IMR-90 (cell line): ENCODE measurements around the gene NTRK3. TPM values are rescaled to one million over a fixed set of nuclear protein-coding genes. Genes with fewer than 3 reads are reported as not detected.
A peak's percentile ranks its signal among the peaks of the same experiment; 100 is the strongest.

Experiments
- ATAC-seq: fragments of 200-7000 bp; cut with Tn5 transposase; 2 replicates; pipeline ENCODE4 v1.9.1; 2020; ENCODE audit warnings: low read depth, mild to moderate bottlenecking, moderate library complexity
- BruUV-seq: library from RNA; stranded (reverse); fragments of 400-500 nt; replicated peaks from 2 replicates; lab custom pipeline; 2021; lab: Mats Ljungman, UMichigan
- CTCF ChIA-PET: fragments of 300-600 bp; formaldehyde crosslinking; extraction: SDS; loops from one replicate; lab custom pipeline; 2021; ENCODE audit warnings: antibody characterized with exemption; lab: Yijun Ruan, JAX
- POLR2A ChIA-PET: fragments of 300-600 bp; sonication (Branson Sonifier 250); formaldehyde crosslinking; loops from one replicate; lab custom pipeline; 2022; ENCODE audit warnings: antibody characterized with exemption; ENCODE audit not compliant: unreplicated experiment; lab: Charles Lee
- DNase-seq: peaks from one replicate; pipeline ENCODE4 v3.0.0; 2013
- H2AFZ ChIP-seq: replicated peaks from 2 replicates; pipeline ENCODE3; 2013; ENCODE audit warnings: low read length, mild to moderate bottlenecking; ENCODE audit not compliant: poor library complexity
- H2AK5ac ChIP-seq: 2 replicates; pipeline ENCODE4 v1.6.1; 2013; ENCODE audit warnings: low read depth, low read length, inconsistent platforms
- H2AK9ac ChIP-seq: replicated peaks from 2 replicates; pipeline ENCODE3; 2013; ENCODE audit warnings: mild to moderate bottlenecking, low read depth, low read length, moderate library complexity; ENCODE audit not compliant: poor library complexity
- H2BK120ac ChIP-seq: 2 replicates; pipeline ENCODE4 v1.6.1; 2013; ENCODE audit warnings: low read depth, low read length, inconsistent platforms
- H2BK15ac ChIP-seq: 3 replicates; pipeline ENCODE4 v1.6.1; 2013; ENCODE audit warnings: low read depth, low read length, inconsistent platforms
- H2BK20ac ChIP-seq: 2 replicates; pipeline ENCODE4 v1.6.1; 2013; ENCODE audit warnings: low read depth, mild to moderate bottlenecking, inconsistent platforms, low read length, moderate library complexity
- H2BK5ac ChIP-seq: 2 replicates; pipeline ENCODE4 v1.6.1; 2013; ENCODE audit warnings: mild to moderate bottlenecking, low read depth, low read length, inconsistent platforms; ENCODE audit not compliant: poor library complexity, severe bottlenecking
- H3K14ac ChIP-seq: replicated peaks from 2 replicates; pipeline ENCODE4 v1.6.1; 2013; ENCODE audit warnings: low read depth, low read length, inconsistent platforms
- H3K18ac ChIP-seq: 2 replicates; pipeline ENCODE4 v1.6.1; 2013; ENCODE audit warnings: low read depth, low read length, control low read depth
- H3K23ac ChIP-seq: 2 replicates; pipeline ENCODE4 v1.6.1; 2013; ENCODE audit warnings: low read depth, low read length, inconsistent platforms
- H3K27ac ChIP-seq: 2 replicates; pipeline ENCODE4 v1.5.1; 2013; ENCODE audit warnings: mild to moderate bottlenecking, control low read depth, low read length; ENCODE audit not compliant: insufficient read depth
- H3K27me3 ChIP-seq: 2 replicates; pipeline ENCODE4 v1.6.1; 2013; ENCODE audit warnings: low read length; ENCODE audit not compliant: control insufficient read depth, insufficient read depth
- H3K36me3 ChIP-seq: 2 replicates; pipeline ENCODE4 v1.6.1; 2013; ENCODE audit warnings: low read length, mixed read lengths; ENCODE audit not compliant: control insufficient read depth, insufficient read depth
- H3K4ac ChIP-seq: 2 replicates; pipeline ENCODE4 v1.6.1; 2013; ENCODE audit warnings: low read depth, low read length, inconsistent platforms
- H3K4me1 ChIP-seq: 2 replicates; pipeline ENCODE4 v1.6.1; 2013; ENCODE audit warnings: low read length, mixed read lengths; ENCODE audit not compliant: control insufficient read depth, insufficient read depth
- H3K4me2 ChIP-seq: 2 replicates; pipeline ENCODE4 v1.6.1; 2013; ENCODE audit warnings: low read depth, mild to moderate bottlenecking, control low read depth, low read length, moderate library complexity
- H3K4me3 ChIP-seq: 2 replicates; pipeline ENCODE4 v1.5.1; 2013; ENCODE audit warnings: low read depth, mild to moderate bottlenecking, control low read depth, low read length, moderate library complexity; ENCODE audit not compliant: insufficient read depth
- H3K56ac ChIP-seq: 2 replicates; pipeline ENCODE4 v1.6.1; 2013; ENCODE audit warnings: low read length, inconsistent platforms; ENCODE audit not compliant: insufficient read depth; ENCODE audit errors: extremely low read depth
- H3K79me1 ChIP-seq, 2 experiments: 2 replicates each; pipeline ENCODE4 v1.6.1; 2013; ENCODE audit warnings: low read length in 2 of 2, inconsistent platforms in 1 of 2, low read depth in 1 of 2
- H3K9ac ChIP-seq: 2 replicates; pipeline ENCODE4 v1.6.1; 2013; ENCODE audit warnings: low read depth, low read length, control low read depth
- H3K9me1 ChIP-seq: 2 replicates; pipeline ENCODE4 v1.6.1; 2013; ENCODE audit warnings: low read length, inconsistent platforms; ENCODE audit not compliant: insufficient read depth
- H3K9me3 ChIP-seq: 2 replicates; pipeline ENCODE4 v1.6.1; 2013; ENCODE audit warnings: low read length; ENCODE audit not compliant: control insufficient read depth, insufficient read depth
- H4K20me1 ChIP-seq: 2 replicates; pipeline ENCODE4 v1.6.1; 2013; ENCODE audit warnings: low read length, inconsistent platforms; ENCODE audit not compliant: insufficient read depth
- H4K5ac ChIP-seq: 2 replicates; pipeline ENCODE4 v1.6.1; 2013; ENCODE audit warnings: mild to moderate bottlenecking, low read depth, low read length, control low read depth
- H4K8ac ChIP-seq, 2 experiments: 2 replicates each; pipeline ENCODE4 v1.6.1; 2013; ENCODE audit warnings: low read depth in 2 of 2, low read length in 2 of 2, control low read depth in 1 of 2, inconsistent platforms in 1 of 2
- H4K91ac ChIP-seq: 2 replicates; pipeline ENCODE4 v1.6.1; 2013; ENCODE audit warnings: low read depth, low read length, inconsistent platforms; ENCODE audit not compliant: insufficient read depth
- BHLHE40 ChIP-seq: fragments of 150-350 bp; IDR thresholded peaks from 2 replicates; pipeline ENCODE4 v1.6.1; 2016; ENCODE audit warnings: mild to moderate bottlenecking, low read depth, low read length
- CEBPB ChIP-seq: IDR thresholded peaks from 2 replicates; pipeline ENCODE4 v1.6.1; 2012; ENCODE audit warnings: low read depth, low read length, improper control_type of control experiment
- CHD1 ChIP-seq: IDR thresholded peaks from 2 replicates; pipeline ENCODE4 v1.6.1; 2012; ENCODE audit warnings: low read depth, low read length, improper control_type of control experiment
- CTCF ChIP-seq: conservative IDR thresholded peaks from 2 replicates; pipeline ENCODE4 v1.5.1; 2012; ENCODE audit warnings: mild to moderate bottlenecking, low read depth, low read length, improper control_type of control experiment
- FOS ChIP-seq: fragments of 150-350 bp; IDR thresholded peaks from 2 replicates; pipeline ENCODE4 v1.6.1; 2016; ENCODE audit warnings: low read depth, low read length
- MAFK ChIP-seq: IDR thresholded peaks from 2 replicates; pipeline ENCODE4 v1.6.1; 2012; ENCODE audit warnings: low read depth, low read length, improper control_type of control experiment
- MAZ ChIP-seq: IDR thresholded peaks from 2 replicates; pipeline ENCODE4 v1.6.1; 2012; ENCODE audit warnings: low read depth, mild to moderate bottlenecking, low read length, improper control_type of control experiment, moderate library complexity, borderline replicate concordance
- MXI1 ChIP-seq: IDR thresholded peaks from 2 replicates; pipeline ENCODE4 v1.6.1; 2012; ENCODE audit warnings: low read depth, mild to moderate bottlenecking, low read length, moderate library complexity, borderline replicate concordance
- NFE2L2 ChIP-seq: fragments of 150-350 bp; IDR thresholded peaks from 2 replicates; pipeline ENCODE4 v1.6.1; 2016; ENCODE audit warnings: low read depth, mild to moderate bottlenecking, low read length
- POLR2A ChIP-seq: IDR thresholded peaks from 2 replicates; pipeline ENCODE4 v1.6.1; 2012; ENCODE audit warnings: mild to moderate bottlenecking, low read depth, low read length
- RAD21 ChIP-seq: IDR thresholded peaks from 2 replicates; pipeline ENCODE4 v1.6.1; 2012; ENCODE audit warnings: low read length, improper control_type of control experiment
- RCOR1 ChIP-seq: IDR thresholded peaks from 2 replicates; pipeline ENCODE4 v1.6.1; 2012; ENCODE audit warnings: mild to moderate bottlenecking, low read length, improper control_type of control experiment; ENCODE audit not compliant: insufficient replicate concordance
- RFX5 ChIP-seq: IDR thresholded peaks from 2 replicates; pipeline ENCODE4 v1.8.0; 2012; ENCODE audit warnings: low read depth, mild to moderate bottlenecking, low read length, moderate library complexity
- SMC3 ChIP-seq: fragments of 150-350 bp; IDR thresholded peaks from 2 replicates; pipeline ENCODE4 v1.6.1; 2016; ENCODE audit warnings: low read depth, mild to moderate bottlenecking, antibody characterized with exemption, low read length, moderate library complexity
- USF2 ChIP-seq: fragments of 150-350 bp; IDR thresholded peaks from 2 replicates; pipeline ENCODE4 v1.6.1; 2017; ENCODE audit warnings: mild to moderate bottlenecking, antibody characterized with exemption, low read length, low read depth
- WGBS, 2 experiments: methylation state at CpG; one replicate each; pipeline versions ENCODE4 v1.1.5 to v1.1.7; 2013; ENCODE audit warnings: missing lambda C conversion rate in 2 of 2; ENCODE audit not compliant: insufficient read length in 1 of 2; ENCODE audit errors: extremely low coverage in 2 of 2; 5-methylcytosine and 5-hydroxymethylcytosine counted together
- dilution Hi-C: fragments of 300-500 bp; cut with HindIII; formaldehyde crosslinking; loops from one replicate; pipeline ENCODE4 v1.14.3; 2018; ENCODE audit warnings: low sequenced_read_pairs; ENCODE audit not compliant: unreplicated experiment
- in situ Hi-C: fragments of 300-500 bp; cut with MboI; formaldehyde crosslinking; loops from 3 replicates; pipeline ENCODE4 v1.14.3; 2019; ENCODE audit warnings: low sequenced_read_pairs, inconsistent platforms, mixed read lengths
- intact Hi-C: fragments of 100-400 bp; cut with micrococcal nuclease; formaldehyde crosslinking; loops from 2 replicates; pipeline ENCODE4 v1.10.0; 2022
- polyA plus RNA-seq, 3 experiments: library from polyadenylated mRNA; depleted of rRNA; stranded (reverse); fragments of >200 nt; gene quantifications; 2 replicates each; pipeline ENCODE4 v1.2.3, GENCODE V29; 2012; ENCODE audit warnings: low replicate concordance in 1 of 3
- total RNA-seq: library from RNA; depleted of rRNA; stranded (reverse); fragments of >200 nt; gene quantifications from 2 replicates; pipeline ENCODE4 v1.2.3, GENCODE V29; 2012

The NTRK3 gene
- total and polyA plus RNA-seq, 2 of the 4 experiments (the other 2 are of a cell fraction) = under 0.01 to 0.15 TPM

- Histone ChIP-seq H3K18ac (no peak overlapping the region), H3K36me3 (no peaks in the 10 kb centered on the region), H2AK5ac (no peak overlapping the region), H3K79me1 (no peaks in the 10 kb centered on the region), H4K20me1 (no peaks in the 10 kb centered on the region), H3K27me3 (no peaks in the 10 kb centered on the region; the same call in 1 of the 2 replicates), H3K4ac (no peak overlapping the region), H4K8ac (no peak overlapping the region), H2BK5ac (no peak overlapping the region), H3K9ac (no peak overlapping the region), H3K4me3 (no peak overlapping the region), H2BK20ac (no peak overlapping the region), H3K4me2 (no peak overlapping the region), H3K4me1 (no peaks in the 10 kb centered on the region), H3K56ac (no peak overlapping the region), H3K9me1 (no peaks in the 10 kb centered on the region), H3K27ac (no peak overlapping the region), H2AFZ (no peak overlapping the region), H3K23ac (no peak overlapping the region), H3K14ac (no peak overlapping the region), H4K5ac (no peak overlapping the region), H3K9me3 (no peaks in the 10 kb centered on the region), H2BK120ac (no peak overlapping the region), H4K91ac (no peak overlapping the region), H2AK9ac (no peak overlapping the region), H2BK15ac (no peak overlapping the region)
- ChIA-PET POLR2A (no interaction called here), CTCF (no interaction called here)
- peak; percentile 42; the same call in 1 of the 2 replicates for ATAC-seq
- in situ Hi-C loops (no loop called here), dilution Hi-C loops (no loop called here), intact Hi-C loops (no loop called here)
- peak; percentile 31 for DNase-seq
- whole genome bisulfite sequencing, 2 experiments = no CpG with 5 or more reads among the region's 2 CpGs
- no TSS peak for BruUV-seq
- TF ChIP-seq FOS (no peak), MAFK (no peak), USF2 (no peak), POLR2A (no peak), CEBPB (no peak), CTCF (no peak), SMC3 (no peak), RCOR1 (no peak), RAD21 (no peak), MXI1 (no peak), CHD1 (no peak), NFE2L2 (no peak), MAZ (no peak), RFX5 (no peak), BHLHE40 (no peak)
These were observed 407.4 kb downstream of the NTRK3 start for GRCh38 chr15:87849181-87849580.
